ENCODE data around the gene PCDHGB1. TPM values are rescaled to one million over a fixed set of nuclear protein-coding genes. Genes with fewer than 3 reads are reported as not detected.
A peak's percentile ranks its signal among the peaks of the same experiment; 100 is the strongest.

PCDHGB1 gene
- total RNA-seq, 6 donors from 2014 or later, result 0.76 to 6.3 (median 1.3) TPM

- TF ChIP-seq CTCF (IDR thresholded peaks at IDR 0.05), result no peak
- TF ChIP-seq POLR2AphosphoS5 (IDR thresholded peaks at IDR 0.05), result no peak
- no peak for TF ChIP-seq EP300 (IDR thresholded peaks at IDR 0.05)
- no peak for TF ChIP-seq POLR2A (IDR thresholded peaks at IDR 0.05)
- peaks cover 0 to 7% (median 0%) of the 10 kb centered on the region in 4 donors for H3K27me3 ChIP-seq
- 18 to 21% methylated on average over 33 to 34 of the region's 34 CpGs for WGBS, 2 donors
- no peak within 1 kb of the TSS for H3K4me3 ChIP-seq
- no peak for ATAC-seq (ENCODE audit: low FRiP score in 2 of 2)
- H3K27ac ChIP-seq, result no peak within 1 kb of the TSS
- peaks cover 66 to 89% (median 77%) of the 10 kb centered on the region in 4 donors for H3K9me3 ChIP-seq
- H3K36me3 ChIP-seq, result no peaks in the 10 kb centered on the region
- DNase-seq, result no peak
- H3K4me1 ChIP-seq, result no peaks in the 10 kb centered on the region
Observed at GRCh38 chr5:141363952-141364660, 14.2 kb downstream of the PCDHGB1 start, which contains the start of gene PCDHGA5. Gene PCDHGA5, plus strand, starts transcription at chr5:141364162. Its CDS starts 169 bp downstream, at chr5:141364331.

GRCh38 chr5:141366016-141366896 lies 16.4 kb downstream of the PCDHGB1 start:
- H3K27me3 ChIP-seq, result peaks cover 0 to 7% (median 0%) of the 10 kb centered on the region in 4 donors
- H3K9me3 ChIP-seq, result peaks cover 64 to 85% (median 80%) of the 10 kb centered on the region in 4 donors
- no peak overlapping the region for H3K4me3 ChIP-seq
- ATAC-seq (ENCODE audit: low FRiP score in 2 of 2), result no peak
- no peaks in the 10 kb centered on the region for H3K4me1 ChIP-seq
- H3K36me3 ChIP-seq, result no peaks in the 10 kb centered on the region
- no peak overlapping the region for H3K27ac ChIP-seq
- TF ChIP-seq POLR2A (IDR thresholded peaks at IDR 0.05), result no peak
- TF ChIP-seq POLR2AphosphoS5 (IDR thresholded peaks at IDR 0.05), result no peak
- no peak for TF ChIP-seq CTCF (IDR thresholded peaks at IDR 0.05)
- no peak for TF ChIP-seq EP300 (IDR thresholded peaks at IDR 0.05)
- DNase-seq, result peak in 1 of 2 donors; percentile 56
- whole genome bisulfite sequencing, 2 donors, result 32 to 36% methylated on average over 15 to 44 of the region's 46 CpGs

GRCh38 chr5:141369994-141370848 lies 20.3 kb downstream of the PCDHGB1 start, which contains the start of gene PCDHGB3:
Gene PCDHGB3, plus strand, starts transcription at chr5:141370242. Its CDS starts 153 bp downstream, at chr5:141370395.
- DNase-seq (peak in 1 of 2 donors; percentile 13), ATAC-seq (ENCODE audit: low FRiP score in 2 of 2) (peak in 1 of 2 donors; percentile 48)
- TF ChIP-seq POLR2A (IDR thresholded peaks at IDR 0.05), result no peak
- TF ChIP-seq EP300 (IDR thresholded peaks at IDR 0.05), result no peak
- peak in 1 of 6 experiments; percentile 23 for TF ChIP-seq CTCF (IDR thresholded peaks at IDR 0.05)
- no peak for TF ChIP-seq POLR2AphosphoS5 (IDR thresholded peaks at IDR 0.05)
- no peaks in the 10 kb centered on the region for H3K36me3 ChIP-seq
- no peaks in the 10 kb centered on the region for H3K4me1 ChIP-seq
- peak within 1 kb of the TSS in 2 of 4 donors; percentile 21 to 34 for H3K4me3 ChIP-seq
- peaks cover 65 to 89% (median 83%) of the 10 kb centered on the region in 4 donors for H3K9me3 ChIP-seq
- H3K27ac ChIP-seq, result no peak within 1 kb of the TSS
- 19 to 28% methylated on average over 24 to 32 of the region's 32 CpGs for WGBS, 2 donors
- peaks cover 0 to 3% (median 0%) of the 10 kb centered on the region in 4 donors for H3K27me3 ChIP-seq
